ENCODE results near the gene FLT4. TPM values are rescaled to one million over a fixed set of nuclear protein-coding genes. Genes with fewer than 3 reads are reported as not detected.

FLT4 gene
- total and polyA plus RNA-seq, 4 donors, result 12.6 to 42.1 (median 25.3) TPM

DNA sequence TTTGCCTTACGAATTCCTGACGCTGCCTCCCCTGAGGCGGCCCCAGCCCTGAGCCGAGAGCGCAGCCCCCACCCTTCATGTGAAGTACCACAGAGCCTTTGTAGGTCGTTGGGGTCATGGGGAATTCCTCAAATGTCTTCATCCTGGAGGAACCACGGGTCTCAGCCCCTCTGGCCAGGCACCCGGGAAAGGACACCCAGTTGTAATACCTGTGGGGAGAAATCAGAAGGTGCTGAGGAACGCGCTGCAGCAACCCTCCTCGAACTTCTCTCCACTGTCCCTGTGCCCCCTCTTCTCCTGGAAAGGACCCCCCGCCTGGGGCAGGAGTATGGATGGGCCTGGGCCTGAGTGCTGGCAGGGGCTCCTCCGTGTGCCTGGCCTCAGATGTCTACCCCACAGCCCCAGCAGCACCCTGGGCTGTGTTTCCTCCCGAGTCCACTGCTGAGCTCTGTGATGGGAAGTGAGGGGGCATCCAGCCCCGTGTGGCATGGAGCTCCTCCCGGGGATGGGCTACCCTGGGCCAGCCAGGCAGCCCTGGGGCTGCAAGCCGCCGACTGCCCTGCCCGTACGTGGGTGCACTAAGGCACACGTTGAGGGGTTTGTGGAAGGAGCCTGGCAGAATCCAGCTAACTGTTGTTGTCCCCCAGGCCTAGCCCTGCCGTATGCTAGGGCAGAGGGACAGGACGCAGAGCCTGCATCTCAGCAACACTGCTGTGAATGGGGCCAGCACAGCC lies 39.4 kb downstream of the FLT4 start:
- WGBS, 2 donors, result 85 to 87% methylated on average over 23 of the region's 23 CpGs
- ATAC-seq (ENCODE audit: insufficient read depth, low FRiP score) (no peak), DNase-seq (no peak)
- Histone ChIP-seq H3K4me1 (ENCODE audit: control insufficient read depth in 5 of 5, insufficient read depth in 5 of 5, low read length in 5 of 5) (no peaks in the 10 kb centered on the region), H3K9me3 (ENCODE audit: control insufficient read depth in 4 of 4, insufficient read depth in 3 of 4, low read length in 3 of 4) (no peaks in the 10 kb centered on the region), H3K27me3 (ENCODE audit: control insufficient read depth in 3 of 3, insufficient read depth in 3 of 3, low read length in 2 of 3) (no peaks in the 10 kb centered on the region), H3K36me3 (ENCODE audit: control insufficient read depth in 4 of 4, insufficient read depth in 4 of 4, low read length in 4 of 4) (peaks cover 0 to 11% (median 0%) of the 10 kb centered on the region in 4 donors), H3K4me3 (no peak overlapping the region), H3K27ac (ENCODE audit: low read depth in 1 of 2, low read length in 1 of 2) (no peak overlapping the region), H3K9ac (ENCODE audit: insufficient read depth in 1 of 2, low read length in 2 of 2) (no peak overlapping the region)
- no peak for TF ChIP-seq CTCF (IDR thresholded peaks at IDR 0.05; ENCODE audit: control extremely low read depth, extremely low read depth)

- ATAC-seq (ENCODE audit: insufficient read depth, low FRiP score) (no peak), DNase-seq (no peak)
- Histone ChIP-seq H3K4me1 (ENCODE audit: control insufficient read depth in 5 of 5, insufficient read depth in 5 of 5, low read length in 5 of 5) (no peaks in the 10 kb centered on the region), H3K27me3 (ENCODE audit: control insufficient read depth in 3 of 3, insufficient read depth in 3 of 3, low read length in 2 of 3) (no peaks in the 10 kb centered on the region), H3K27ac (ENCODE audit: low read depth in 1 of 2, low read length in 1 of 2) (no peak overlapping the region), H3K4me3 (no peak overlapping the region), H3K9me3 (ENCODE audit: control insufficient read depth in 4 of 4, insufficient read depth in 3 of 4, low read length in 3 of 4) (no peaks in the 10 kb centered on the region), H3K9ac (ENCODE audit: insufficient read depth in 1 of 2, low read length in 2 of 2) (no peak overlapping the region), H3K36me3 (ENCODE audit: control insufficient read depth in 4 of 4, insufficient read depth in 4 of 4, low read length in 4 of 4) (peaks cover 0 to 11% (median 0%) of the 10 kb centered on the region in 4 donors)
- WGBS, 2 donors, result 91 to 92% methylated on average over 15 of the region's 15 CpGs
- TF ChIP-seq CTCF (IDR thresholded peaks at IDR 0.05; ENCODE audit: control extremely low read depth, extremely low read depth), result no peak
These were observed 40.0 kb downstream of the FLT4 start for GRCh38 chr5:180609386-180609785.

DNA sequence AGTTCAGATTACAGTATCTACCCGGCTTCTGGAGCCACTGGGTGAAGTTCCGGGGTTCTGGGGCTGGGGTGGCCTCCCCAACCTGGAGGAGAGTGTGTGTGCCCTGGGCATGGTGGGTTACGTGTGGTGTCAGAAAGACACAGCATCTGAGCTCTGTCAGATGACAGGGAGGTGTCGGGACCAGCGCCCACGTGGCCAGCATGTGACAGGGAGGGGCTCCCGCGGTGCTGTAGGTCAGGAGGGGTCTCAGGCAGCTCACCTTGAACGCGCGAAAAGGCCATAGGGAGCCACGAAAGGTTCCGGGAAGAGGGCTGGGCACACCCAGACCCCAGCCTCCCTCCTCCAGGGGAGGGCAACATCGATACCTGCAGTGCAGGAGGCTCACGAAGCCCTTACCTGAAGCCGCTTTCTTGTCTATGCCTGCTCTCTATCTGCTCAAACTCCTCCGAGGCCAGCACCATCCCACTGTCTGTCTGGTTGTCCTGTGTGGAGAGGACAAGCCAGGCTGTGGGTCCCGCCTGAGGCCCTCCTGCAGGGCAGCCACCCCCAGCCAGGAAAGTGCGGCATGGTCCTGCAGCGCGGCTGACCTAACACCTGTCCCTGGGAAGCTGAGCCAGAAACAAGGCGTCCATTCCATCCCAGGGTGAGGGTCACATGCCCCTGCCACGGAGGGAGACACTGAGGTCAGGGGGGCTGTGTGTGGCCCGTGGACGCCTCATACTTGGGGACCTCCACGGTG lies 40.7 kb downstream of the FLT4 start:
- DNase-seq (no peak), ATAC-seq (ENCODE audit: insufficient read depth, low FRiP score) (no peak)
- 91 to 94% methylated on average over 26 of the region's 26 CpGs for WGBS, 2 donors

More for the DNA sequence above, 40.7 kb downstream of the FLT4 start:
- Histone ChIP-seq H3K9me3 (ENCODE audit: control insufficient read depth in 4 of 4, insufficient read depth in 3 of 4, low read length in 3 of 4) (no peaks in the 10 kb centered on the region), H3K4me1 (ENCODE audit: control insufficient read depth in 5 of 5, insufficient read depth in 5 of 5, low read length in 5 of 5) (no peaks in the 10 kb centered on the region), H3K9ac (ENCODE audit: insufficient read depth in 1 of 2, low read length in 2 of 2) (no peak overlapping the region), H3K4me3 (no peak overlapping the region), H3K36me3 (ENCODE audit: control insufficient read depth in 4 of 4, insufficient read depth in 4 of 4, low read length in 4 of 4) (peaks cover 0 to 11% (median 0%) of the 10 kb centered on the region in 4 donors), H3K27me3 (ENCODE audit: control insufficient read depth in 3 of 3, insufficient read depth in 3 of 3, low read length in 2 of 3) (no peaks in the 10 kb centered on the region), H3K27ac (ENCODE audit: low read depth in 1 of 2, low read length in 1 of 2) (peak overlapping the region in 1 of 2 donors; percentile 4)
- TF ChIP-seq CTCF (IDR thresholded peaks at IDR 0.05; ENCODE audit: control extremely low read depth, extremely low read depth), result no peak
